Esophagus squamous epithelium (tissue), 5 donors: ENCODE measurements around the gene CYB5R4. TPM values are rescaled to one million over a fixed set of nuclear protein-coding genes. Genes with fewer than 3 reads are reported as not detected.

Source experiments
- DNase-seq: peaks from one replicate; lab custom pipeline; 2025; lab: John Stamatoyannopoulos, UW
- H3K27ac ChIP-seq, 4 donors: fragments of 200-600 bp; sonication (generic); one replicate each; pipeline ENCODE4 v1.5.1; 2016 to 2019; ENCODE audit warnings: mild to moderate bottlenecking in 1 of 4
- H3K27me3 ChIP-seq, 4 donors: fragments of 200-600 bp; sonication (generic); 1 replicate in 3 of 4; 2 replicates in 1 of 4; pipeline versions ENCODE4 v1.5.1 to v1.6.0; 2017 to 2021; ENCODE audit warnings: antibody characterized with exemption in 1 of 4
- H3K36me3 ChIP-seq, 3 donors: fragments of 200-600 bp; sonication (generic); one replicate each; pipeline ENCODE4 v1.5.1; 2016 to 2019
- H3K4me1 ChIP-seq, 3 donors: fragments of 200-600 bp; sonication (generic); one replicate each; pipeline ENCODE4 v1.5.1; 2017 to 2019
- H3K4me3 ChIP-seq, 4 donors: fragments of 200-600 bp; sonication (generic); 1 replicate in 3 of 4; 2 replicates in 1 of 4; pipeline ENCODE4 v1.5.1; 2016 to 2019; ENCODE audit warnings: mild to moderate bottlenecking in 2 of 4, moderate library complexity in 1 of 4
- H3K9me3 ChIP-seq, 3 donors: fragments of 200-600 bp; sonication (generic); one replicate each; pipeline ENCODE4 v1.5.1; 2016 to 2019
- CTCF ChIP-seq, 6 experiments: fragments of 450-650 bp in 4 of 6; fragments of 200-600 bp in 2 of 6; sonication (generic) in 2 of 6; IDR thresholded peaks; one replicate each; pipeline ENCODE4 v1.5.1; 2016 to 2019; ENCODE audit warnings: antibody characterized with exemption in 6 of 6, mild to moderate bottlenecking in 4 of 6, moderate library complexity in 4 of 6
- POLR2A ChIP-seq, 4 donors: fragments of 450-650 bp; IDR thresholded peaks; one replicate each; pipeline ENCODE4 v1.6.1; 2017; ENCODE audit warnings: antibody characterized with exemption in 4 of 4, mild to moderate bottlenecking in 4 of 4, moderate library complexity in 3 of 4
- WGBS, 2 donors: methylation state at CpG; one replicate each; pipeline ENCODE4 v1.1.5; 2018; 5-methylcytosine and 5-hydroxymethylcytosine counted together
- intact Hi-C: fragments of 100-400 bp; cut with DNase I; formaldehyde crosslinking; loops from one replicate; pipeline ENCODE4 v1.15.0; 2022
- total RNA-seq, 4 donors: library from RNA; depleted of rRNA; stranded (reverse); fragments of >200 nt; gene quantifications; one replicate each; pipeline ENCODE4 v1.1.0, GENCODE V29; 2016
- donor health status: DM: yes; HTN: yes; CAD: no.

Gene CYB5R4
- total RNA-seq, 4 donors from 2014 or later, result 9.2 to 32.7 (median 14.2) TPM

DNA sequence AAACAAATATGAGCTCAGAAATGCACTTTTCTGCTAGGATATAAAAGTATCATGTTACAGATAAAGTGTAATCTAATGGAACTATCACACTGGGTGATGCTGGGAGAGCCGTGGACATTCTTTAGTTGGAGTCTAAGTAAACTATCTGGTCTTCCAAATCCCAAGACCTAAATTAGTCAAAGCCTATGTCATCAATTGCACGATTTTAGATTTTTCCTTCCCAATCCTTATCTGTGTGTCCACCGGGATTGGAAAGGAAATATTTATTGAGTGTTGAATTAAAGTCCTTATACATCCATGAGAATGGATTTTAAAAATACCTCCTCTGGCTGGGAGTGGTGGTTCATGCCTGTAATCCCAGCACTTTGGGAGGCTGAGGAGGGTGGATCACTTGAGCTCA, 154.4 kb downstream of the CYB5R4 start:
- no peak for DNase-seq
- intact Hi-C loops, result no loop called here
- no peak for TF ChIP-seq POLR2A (IDR thresholded peaks at IDR 0.05)
- TF ChIP-seq CTCF (IDR thresholded peaks at IDR 0.05), result no peak
- no peak overlapping the region for H3K27ac ChIP-seq
- no peaks in the 10 kb centered on the region for H3K4me1 ChIP-seq
- no peak overlapping the region for H3K4me3 ChIP-seq
- no peaks in the 10 kb centered on the region for H3K9me3 ChIP-seq
- H3K27me3 ChIP-seq, result no peaks in the 10 kb centered on the region
- H3K36me3 ChIP-seq, result no peaks in the 10 kb centered on the region
- WGBS, 2 donors, result 61 to 65% methylated on average over 3 of the region's 3 CpGs

- TF ChIP-seq POLR2A (IDR thresholded peaks at IDR 0.05) (no peak), CTCF (IDR thresholded peaks at IDR 0.05) (no peak)
Measured at GRCh38 chr6:84016029-84016428, 156.5 kb downstream of the CYB5R4 start.

More at GRCh38 chr6:84016029-84016428, 156.5 kb downstream of the CYB5R4 start:
- Histone ChIP-seq H3K4me1 (no peaks in the 10 kb centered on the region), H3K27me3 (no peaks in the 10 kb centered on the region), H3K27ac (no peak overlapping the region), H3K4me3 (no peak overlapping the region), H3K9me3 (no peaks in the 10 kb centered on the region), H3K36me3 (no peaks in the 10 kb centered on the region)
- 80 to 88% methylated on average over 1 of the region's 1 CpG for WGBS, 2 donors
- no peak for DNase-seq
- intact Hi-C loops, result no loop called here

Other genes with a start within 250 kb of the CYB5R4 start
- not detected for gene SNAP91, start 150.6 kb upstream of the CYB5R4 start, total RNA-seq
- gene RIPPLY2, start 6.3 kb upstream of the CYB5R4 start, total RNA-seq, result 1 to 10 TPM in 1 of 4 donors, not detected in 3; 1.1 TPM
- gene MRAP2, start 174.1 kb downstream of the CYB5R4 start, total RNA-seq, result 1 to 10 TPM in 2 of 4 donors, under 1 TPM in 2; 0.70 to 5.4 (median 1.4) TPM